Heart left ventricle (tissue), 13 donors: Measurements from ENCODE around the gene SEMA6A.

Experiments used
- CTCF ChIP-seq, 12 donors: fragments of 200-600 bp; sonication (generic) in 4 of 12; IDR thresholded peaks; one replicate each; pipeline versions ENCODE4 v1.5.0 to v1.8.0; 2018 to 2022; ENCODE audit warnings: antibody characterized with exemption in 12 of 12, mild to moderate bottlenecking in 5 of 12
- POLR2A ChIP-seq, 2 donors: fragments of 450-650 bp; IDR thresholded peaks; one replicate each; pipeline ENCODE4 v1.6.1; 2017; ENCODE audit warnings: antibody characterized with exemption in 2 of 2, mild to moderate bottlenecking in 2 of 2, moderate library complexity in 2 of 2
- donor health status: ischemic (EF 13 %, LVEDD 7.1; RV severe dilation, severe dysfunction).
- donor health status: DM: no; HTN: yes; CAD: no.
- donor health status: DM: no; HTN: no; CAD: no.
- donor health status: ischemic (EF 25% LVEDD 6.9; RV normal size, moderate dysfunction).
- donor health status: ischemic (EF 25% LVEDD 5.7; RV mildly dilated, moderate dysfunction).
- donor health status: ischemic (EF 35%, LVEDD 5.7; RV mildly dilated, moderate dysfunction).
- donor health status: nonischemic (EF 11% LVEDD 7.7; RV severe dilation, severe dysfunction).
- donor health status: DM: yes; HTN: yes; CAD: no.
- donor health status: PGD.
- donor health status: ischemic (EF 29% LVEDD 5.4; RV normal size, mild dysfunction).
- donor health status: nonischemic (EF 23%, LVEDD 6.1; RV moderate dilation, normal function).

GRCh38 chr5:116559239-116559638 lies 15.4 kb downstream of the SEMA6A start:
- TF ChIP-seq CTCF (IDR thresholded peaks at IDR 0.05) (no peak), POLR2A (IDR thresholded peaks at IDR 0.05) (no peak)
